HG03066 (cell line): ENCODE results near the gene RPS6KL1.
"Not testable (repeated sequence)": the region's sequence is repeated elsewhere in the genome, so short reads cannot be mapped to it uniquely, and the experiment has no call there.

Source experiments
- ATAC-seq: cut with Tn5 transposase; IDR thresholded peaks from one replicate; pipeline ENCODE4 v1.9.1; 2021; ENCODE audit warnings: low read depth; ENCODE audit not compliant: unreplicated experiment

Gene RPS6KL1

GRCh38 chr14:74937171-74937570, 14.1 kb upstream of the RPS6KL1 start:
- ATAC-seq, result no peak

- no peak for ATAC-seq
Observed at GRCh38 chr14:74936731-74937130, 13.7 kb upstream of the RPS6KL1 start.

GRCh38 chr14:74936151-74936550, 13.1 kb upstream of the RPS6KL1 start:
- no peak for ATAC-seq

GRCh38 chr14:74935360-74935680, 12.3 kb upstream of the RPS6KL1 start:
- no peak for ATAC-seq

- no peak for ATAC-seq
Observed at GRCh38 chr14:74934476-74935359, 11.7 kb upstream of the RPS6KL1 start.

- ATAC-seq, result no peak
Observed at GRCh38 chr14:74934041-74934440, 11.0 kb upstream of the RPS6KL1 start.

GRCh38 chr14:74932936-74933335, 9.9 kb upstream of the RPS6KL1 start:
- ATAC-seq, result not testable (repeated sequence)

- ATAC-seq, result no peak
Observed at GRCh38 chr14:74932401-74932901, 9.4 kb upstream of the RPS6KL1 start.

GRCh38 chr14:74931744-74932143, 8.7 kb upstream of the RPS6KL1 start:
- ATAC-seq, result not testable (repeated sequence)

GRCh38 chr14:74929242-74929641, 6.2 kb upstream of the RPS6KL1 start:
- no peak for ATAC-seq

GRCh38 chr14:74927225-74927624, 4.2 kb upstream of the RPS6KL1 start:
- no peak for ATAC-seq

- no peak for ATAC-seq
Observed at GRCh38 chr14:74924061-74924460, 1.0 kb upstream of the RPS6KL1 start.

GRCh38 chr14:74921987-74922751, 891 bp downstream of the RPS6KL1 start:
- ATAC-seq, result no peak

GRCh38 chr14:74921053-74921620, 1.9 kb downstream of the RPS6KL1 start:
- no peak for ATAC-seq

- ATAC-seq, result no peak
Observed at GRCh38 chr14:74920281-74920680, 2.8 kb downstream of the RPS6KL1 start.

GRCh38 chr14:74919421-74920165, 3.5 kb downstream of the RPS6KL1 start:
- no peak for ATAC-seq

GRCh38 chr14:74918380-74918779, 4.7 kb downstream of the RPS6KL1 start:
- no peak for ATAC-seq

- no peak for ATAC-seq
Observed at GRCh38 chr14:74917646-74918081, 5.4 kb downstream of the RPS6KL1 start.

- ATAC-seq, result no peak
Observed at GRCh38 chr14:74917178-74917543, 5.9 kb downstream of the RPS6KL1 start.

GRCh38 chr14:74915826-74916225, 7.2 kb downstream of the RPS6KL1 start:
- no peak for ATAC-seq

- ATAC-seq, result no peak
Observed at GRCh38 chr14:74915426-74915825, 7.6 kb downstream of the RPS6KL1 start.
